Adipocyte (in vitro differentiated cells): ENCODE results near the gene MAP3K6.

Experiments
- DNase-seq: peaks from one replicate; pipeline ENCODE4 v3.0.0-alpha.2; 2015; ENCODE audit warnings: low read depth
- H3K27me3 ChIP-seq: replicated peaks from 2 replicates; pipeline ENCODE4 v1.7.0; 2013; ENCODE audit warnings: mild to moderate bottlenecking, low read length, moderate library complexity; ENCODE audit not compliant: control insufficient read depth, insufficient read depth
- H3K36me3 ChIP-seq: 2 replicates; pipeline ENCODE4 v1.7.0; 2013; ENCODE audit warnings: low read length, mild to moderate bottlenecking, moderate library complexity; ENCODE audit not compliant: control insufficient read depth, insufficient read depth, severe bottlenecking
- H3K4me1 ChIP-seq: 2 replicates; pipeline ENCODE4 v1.7.0; 2013; ENCODE audit warnings: mild to moderate bottlenecking, low read length, moderate library complexity; ENCODE audit not compliant: control insufficient read depth, insufficient read depth
- H3K4me3 ChIP-seq: 2 replicates; pipeline ENCODE4 v1.7.0; 2013; ENCODE audit warnings: mild to moderate bottlenecking, low read length, moderate library complexity
- H3K9ac ChIP-seq: 2 replicates; pipeline ENCODE4 v1.7.0; 2013; ENCODE audit warnings: mild to moderate bottlenecking, low read length, moderate library complexity
- H3K9me3 ChIP-seq: 2 replicates; pipeline ENCODE4 v1.7.0; 2013; ENCODE audit warnings: mild to moderate bottlenecking, low read length, moderate library complexity; ENCODE audit not compliant: control insufficient read depth

MAP3K6 gene

DNA sequence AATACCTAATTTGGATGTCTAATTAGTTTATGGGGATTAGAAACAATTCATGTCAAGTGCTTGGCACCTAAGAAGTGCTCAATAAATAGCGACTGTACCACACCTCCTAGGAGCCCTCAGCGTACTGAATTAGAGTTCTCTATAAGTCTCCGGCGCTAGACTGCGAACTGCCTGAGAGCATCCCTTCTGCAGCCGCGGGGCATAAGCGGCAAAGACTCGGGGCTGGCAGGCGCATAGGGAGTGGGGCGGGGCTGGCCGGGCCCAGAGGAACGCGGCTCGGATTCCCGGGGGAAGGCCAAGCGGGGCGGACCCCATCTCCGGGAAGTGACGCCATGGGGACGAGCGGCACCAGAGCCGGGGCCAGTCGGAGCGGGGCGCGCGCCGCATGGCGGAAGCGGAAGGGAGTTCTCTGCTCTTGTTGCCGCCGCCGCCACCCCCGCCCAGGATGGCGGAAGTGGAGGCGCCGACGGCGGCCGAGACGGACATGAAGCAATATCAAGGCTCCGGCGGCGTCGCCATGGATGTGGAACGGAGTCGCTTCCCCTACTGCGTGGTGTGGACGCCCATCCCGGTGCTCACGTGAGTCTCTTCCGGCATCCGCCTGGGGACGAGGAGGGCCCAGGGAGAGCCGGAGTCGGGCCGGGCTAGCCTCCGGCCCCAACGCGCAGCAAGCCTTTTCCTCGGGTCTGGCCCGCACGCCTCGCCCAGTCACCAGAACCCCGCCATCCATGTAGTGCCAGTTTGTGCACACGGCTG lies 44.8 kb downstream of the MAP3K6 start, which contains the start of gene TMEM222:
TSS of gene TMEM222 (plus strand) at position 351 of the 756 bp plus-strand sequence. CDS start at position 386, 35 bp downstream.
- Histone ChIP-seq H3K4me3 (peak within 1 kb of the TSS; percentile 100), H3K4me1 (peaks cover 27% of the 10 kb centered on the region), H3K9me3 (no peaks in the 10 kb centered on the region), H3K27me3 (no peaks in the 10 kb centered on the region), H3K9ac (peak within 1 kb of the TSS; percentile 100), H3K36me3 (peaks cover 28% of the 10 kb centered on the region)
- DNase-seq: peak; percentile 99

GRCh38 chr1:27318596-27318995 lies 48.2 kb downstream of the MAP3K6 start:
- H3K4me3 ChIP-seq: no peak overlapping the region
- H3K9ac ChIP-seq: no peak overlapping the region
- H3K27me3 ChIP-seq: no peaks in the 10 kb centered on the region

DNA sequence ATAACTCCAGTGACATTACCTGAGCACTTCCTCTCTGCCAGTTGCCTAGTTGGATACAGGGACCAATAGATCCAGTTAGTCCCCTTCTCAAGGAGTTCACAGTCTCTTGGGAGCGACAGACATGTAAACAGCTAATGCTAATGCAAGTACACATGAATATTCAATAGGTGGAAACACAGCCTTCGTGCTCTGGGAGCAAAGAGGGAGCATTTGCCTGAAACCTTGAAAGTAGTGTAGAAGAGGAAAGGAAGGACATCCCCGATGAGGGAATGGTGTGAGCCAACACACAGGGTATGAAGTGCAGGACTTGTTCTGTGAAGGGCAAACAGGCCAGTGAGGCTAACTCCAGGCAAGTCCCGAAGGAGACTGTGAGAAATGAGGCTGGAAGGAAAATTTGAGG lies 48.6 kb downstream of the MAP3K6 start:
- Histone ChIP-seq H3K4me3 (no peak overlapping the region), H3K9ac (no peak overlapping the region), H3K9me3 (no peaks in the 10 kb centered on the region), H3K4me1 (peaks cover 14% of the 10 kb centered on the region), H3K27me3 (no peaks in the 10 kb centered on the region), H3K36me3 (no peaks in the 10 kb centered on the region)
- no peak for DNase-seq

More at GRCh38 chr1:27318596-27318995, 48.2 kb downstream of the MAP3K6 start:
- H3K4me1 ChIP-seq: peaks cover 19% of the 10 kb centered on the region
- DNase-seq: peak; percentile 63
- no peaks in the 10 kb centered on the region for H3K9me3 ChIP-seq
- H3K36me3 ChIP-seq: no peaks in the 10 kb centered on the region

DNA sequence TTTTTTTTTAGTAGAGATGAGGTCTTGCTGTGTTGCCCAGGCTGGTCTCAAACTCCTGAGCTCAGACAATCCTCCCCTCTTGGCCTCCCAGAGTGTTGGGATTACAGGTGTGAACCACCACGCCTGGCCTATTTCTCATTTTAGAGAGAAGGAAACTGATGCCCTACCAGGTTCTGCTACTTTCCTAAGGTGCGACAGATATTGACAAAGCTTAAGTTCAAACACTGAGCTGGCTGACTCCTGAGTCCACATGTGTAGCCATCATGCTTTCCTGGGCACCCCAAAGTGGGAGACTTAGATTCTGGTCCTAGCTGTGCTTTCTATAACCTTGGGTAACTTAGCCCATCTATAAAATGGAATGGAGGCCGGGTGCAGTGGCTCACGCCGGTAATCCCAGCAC lies 49.9 kb downstream of the MAP3K6 start:
- DNase-seq: no peak
- peaks cover 9% of the 10 kb centered on the region for H3K4me1 ChIP-seq
- H3K27me3 ChIP-seq: no peaks in the 10 kb centered on the region
- no peak overlapping the region for H3K9ac ChIP-seq
- H3K4me3 ChIP-seq: no peak overlapping the region
- H3K36me3 ChIP-seq: no peaks in the 10 kb centered on the region
- no peaks in the 10 kb centered on the region for H3K9me3 ChIP-seq

DNA sequence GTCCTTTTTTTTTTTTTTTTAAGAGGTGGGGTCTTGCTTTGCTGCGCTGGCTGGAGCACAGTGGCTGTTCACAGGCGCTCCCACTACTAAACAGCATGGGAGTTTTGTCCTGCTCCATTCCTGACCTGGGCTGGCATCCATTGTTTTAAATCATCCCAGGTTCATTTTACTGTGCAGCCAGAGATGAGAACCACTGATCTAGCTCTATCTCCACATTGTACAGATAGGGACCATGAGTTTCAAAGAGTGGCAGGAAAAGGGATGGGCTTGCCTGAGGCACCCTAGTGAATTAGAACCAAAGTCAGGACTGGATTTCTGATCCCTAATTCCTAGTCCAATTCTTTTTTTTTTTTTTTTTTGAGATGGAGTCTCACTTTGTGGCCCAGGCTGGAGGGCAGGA lies 52.0 kb downstream of the MAP3K6 start:
- no peak for DNase-seq

DNA sequence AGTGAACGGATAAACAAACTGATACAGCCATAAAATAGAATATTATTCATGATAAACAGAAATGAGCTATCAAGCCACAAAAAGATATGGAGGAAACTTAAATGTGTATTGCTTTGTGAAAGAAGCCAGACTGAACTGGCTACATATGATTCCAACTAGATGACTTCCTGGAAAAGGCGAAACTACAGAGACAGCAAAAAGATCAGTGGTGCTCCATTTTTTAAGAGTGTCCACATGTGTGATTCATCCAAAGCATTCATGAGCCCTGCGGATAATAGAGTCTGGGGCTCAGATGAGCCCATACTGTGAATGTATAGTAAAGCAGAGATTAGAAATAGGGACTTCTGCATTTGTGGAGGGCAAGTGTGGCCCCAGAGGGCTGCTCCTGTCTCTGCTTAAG lies 52.6 kb downstream of the MAP3K6 start:
- no peak overlapping the region for H3K9ac ChIP-seq
- no peak for DNase-seq
- no peaks in the 10 kb centered on the region for H3K36me3 ChIP-seq
- peaks cover 7% of the 10 kb centered on the region for H3K4me1 ChIP-seq
- H3K4me3 ChIP-seq: no peak overlapping the region
- no peaks in the 10 kb centered on the region for H3K27me3 ChIP-seq
- no peaks in the 10 kb centered on the region for H3K9me3 ChIP-seq

More for the DNA sequence above, 52.0 kb downstream of the MAP3K6 start:
- Histone ChIP-seq H3K9ac (no peak overlapping the region), H3K9me3 (no peaks in the 10 kb centered on the region), H3K27me3 (no peaks in the 10 kb centered on the region), H3K36me3 (no peaks in the 10 kb centered on the region), H3K4me1 (peaks cover 7% of the 10 kb centered on the region), H3K4me3 (no peak overlapping the region)

- no peak overlapping the region for H3K9ac ChIP-seq
- H3K27me3 ChIP-seq: no peaks in the 10 kb centered on the region
- DNase-seq: no peak
- no peak overlapping the region for H3K4me3 ChIP-seq
- H3K9me3 ChIP-seq: no peaks in the 10 kb centered on the region
- H3K4me1 ChIP-seq: peaks cover 14% of the 10 kb centered on the region
- H3K36me3 ChIP-seq: peaks cover 5% of the 10 kb centered on the region
Measured at GRCh38 chr1:27307874-27308598, 58.7 kb downstream of the MAP3K6 start.

DNA sequence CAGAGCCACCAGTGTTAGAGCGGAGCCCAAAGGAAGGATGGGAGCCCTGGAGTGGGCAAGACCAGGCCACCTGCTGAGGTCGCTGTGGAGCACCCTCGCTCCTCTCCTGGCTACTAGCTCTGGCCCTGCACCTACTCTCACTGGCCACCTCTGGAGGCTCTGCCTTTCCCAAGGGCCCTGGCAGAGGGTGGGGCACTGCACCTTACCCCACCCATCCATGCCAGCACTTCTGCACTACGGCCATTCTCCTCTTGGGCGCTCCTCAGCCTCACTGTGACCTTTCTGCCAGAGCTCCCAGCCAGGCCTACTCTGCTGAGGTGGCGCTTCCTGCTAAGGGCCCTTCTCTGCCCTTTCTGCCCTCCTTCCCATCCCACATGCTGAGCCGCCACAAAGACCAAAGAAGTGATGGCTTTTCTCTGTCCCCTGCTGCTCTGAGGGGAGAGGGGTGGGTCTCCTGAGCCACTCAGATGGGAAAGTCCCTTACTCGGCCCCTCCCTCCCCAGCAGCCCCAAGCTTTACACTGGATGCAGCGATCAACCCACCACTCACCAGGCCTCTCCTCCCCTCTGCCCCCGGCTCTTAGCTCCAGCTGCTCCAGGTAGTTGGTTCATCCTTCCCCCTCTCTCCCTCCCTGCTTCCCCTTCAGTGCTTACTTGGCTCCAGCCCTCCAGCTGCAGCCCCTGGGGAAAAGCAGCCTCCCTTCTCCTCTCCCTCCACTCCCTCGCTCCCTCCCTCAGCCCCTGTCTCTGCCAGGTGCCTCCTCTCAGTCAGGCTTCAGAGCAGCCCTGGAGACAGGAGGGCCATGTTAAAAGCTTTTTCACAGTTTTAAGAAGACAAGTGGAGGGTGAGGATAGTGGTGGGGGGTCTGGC lies 59.6 kb downstream of the MAP3K6 start:
- peaks cover 6% of the 10 kb centered on the region for H3K36me3 ChIP-seq
- H3K27me3 ChIP-seq: no peaks in the 10 kb centered on the region
- no peak for DNase-seq
- peaks cover 14% of the 10 kb centered on the region for H3K4me1 ChIP-seq
- H3K9me3 ChIP-seq: no peaks in the 10 kb centered on the region
- H3K9ac ChIP-seq: no peak overlapping the region
- no peak overlapping the region for H3K4me3 ChIP-seq

GRCh38 chr1:27306071-27306470 lies 60.7 kb downstream of the MAP3K6 start:
- H3K4me1 ChIP-seq: peaks cover 15% of the 10 kb centered on the region
- H3K4me3 ChIP-seq: no peak overlapping the region
- peaks cover 8% of the 10 kb centered on the region for H3K36me3 ChIP-seq
- no peaks in the 10 kb centered on the region for H3K9me3 ChIP-seq
- no peak for DNase-seq
- no peaks in the 10 kb centered on the region for H3K27me3 ChIP-seq
- H3K9ac ChIP-seq: no peak overlapping the region
